GM18511 (cell line): ENCODE results near the gene CDH13.

Experiments
- ATAC-seq: cut with Tn5 transposase; IDR thresholded peaks from one replicate; pipeline ENCODE4 v1.9.1; 2021; ENCODE audit warnings: mild to moderate bottlenecking, moderate library complexity; ENCODE audit not compliant: unreplicated experiment

Gene CDH13

DNA sequence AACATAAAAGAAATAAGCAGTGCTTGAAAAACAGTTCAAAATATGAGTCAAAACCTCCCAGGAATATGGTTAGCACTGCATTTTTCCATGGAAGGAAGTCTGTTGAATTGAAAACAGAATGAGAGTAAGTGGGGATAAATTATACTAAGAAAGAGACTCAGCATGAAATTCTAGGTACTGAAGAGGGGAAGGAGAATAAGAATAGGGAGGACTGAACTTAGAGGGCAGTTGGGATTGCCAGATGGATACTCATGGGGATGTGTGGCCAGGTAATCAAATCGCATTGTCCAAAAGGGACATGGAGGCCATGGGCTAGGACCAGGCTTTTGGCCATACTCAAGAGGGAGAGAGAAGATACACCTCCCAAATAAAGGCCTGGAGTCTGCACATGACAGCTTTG lies 247.9 kb downstream of the CDH13 start:
- no peak for ATAC-seq

DNA sequence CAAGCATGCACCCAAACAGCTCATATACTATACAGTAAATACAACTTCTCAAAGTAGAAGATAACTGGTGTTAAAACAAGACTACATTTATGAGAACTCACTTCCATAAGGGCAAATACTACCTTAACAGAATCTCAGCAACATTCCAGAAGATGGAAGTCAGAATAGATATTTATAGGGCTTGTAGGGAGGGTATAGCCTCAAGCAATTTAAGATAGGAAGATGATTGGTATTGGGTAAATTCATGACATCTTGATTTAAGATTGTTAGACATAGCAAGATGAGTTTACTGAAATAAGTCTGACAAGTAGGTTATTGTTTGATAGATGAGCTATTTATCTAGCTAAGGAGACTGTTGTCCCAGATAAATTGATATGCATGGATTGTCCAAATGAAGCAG lies 250.2 kb downstream of the CDH13 start:
- ATAC-seq = no peak

DNA sequence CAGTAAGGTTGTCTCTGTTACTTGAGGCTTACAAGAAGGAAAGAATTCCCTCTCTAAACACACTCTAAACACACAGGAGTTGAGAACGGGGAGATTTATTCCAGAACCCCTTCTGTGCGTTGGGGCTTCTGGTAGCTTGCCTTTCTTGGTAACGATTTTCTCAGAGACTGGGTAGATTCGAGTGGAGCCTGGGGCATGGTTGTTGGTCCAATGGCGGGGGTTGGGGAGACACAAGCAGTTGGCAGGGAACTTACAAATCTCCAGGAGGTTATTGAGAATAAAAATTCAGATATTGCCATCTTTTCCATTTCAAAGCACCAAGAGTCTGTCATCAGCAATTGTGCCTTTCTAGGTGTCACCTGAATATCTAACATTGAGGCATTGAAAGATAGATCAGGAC lies 251.7 kb downstream of the CDH13 start:
- no peak for ATAC-seq

DNA sequence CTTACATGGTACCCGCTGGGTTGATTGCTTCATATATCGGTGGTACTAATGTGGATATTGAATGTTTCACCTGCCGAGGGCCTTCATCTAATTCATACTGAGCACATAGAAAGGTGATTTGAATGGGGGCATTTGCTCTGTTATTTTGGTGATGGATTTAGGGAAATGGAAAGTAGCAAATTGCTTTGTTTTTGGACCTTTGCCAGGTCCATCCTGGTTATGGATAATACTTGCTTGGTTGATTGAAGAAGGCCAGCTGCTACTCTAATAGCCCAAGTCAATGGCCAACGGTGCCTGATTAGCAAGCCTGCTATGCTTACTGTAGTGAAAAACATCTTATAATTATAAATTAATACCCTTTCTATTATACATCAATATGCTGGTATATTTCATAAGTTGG lies 253.6 kb downstream of the CDH13 start:
- ATAC-seq = no peak

DNA sequence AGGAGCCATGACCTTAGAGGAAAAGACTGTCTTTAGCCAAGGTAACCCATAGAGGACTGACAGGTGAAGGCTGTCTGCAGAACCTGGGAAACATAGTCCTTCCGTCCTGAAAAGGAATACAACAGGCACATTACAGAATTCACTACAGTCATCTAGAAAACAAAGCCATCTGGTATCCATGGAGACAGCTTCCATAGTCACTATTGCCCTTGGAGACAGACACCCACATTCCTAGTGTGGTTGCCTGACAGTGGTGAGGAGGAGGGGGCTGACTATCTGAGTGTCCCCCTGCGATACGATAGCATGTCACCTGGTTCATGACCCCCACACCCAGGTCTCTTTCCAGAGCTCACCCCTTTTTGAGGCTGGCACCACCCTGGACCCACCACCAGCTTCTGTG lies 254.7 kb downstream of the CDH13 start:
- ATAC-seq = no peak

DNA sequence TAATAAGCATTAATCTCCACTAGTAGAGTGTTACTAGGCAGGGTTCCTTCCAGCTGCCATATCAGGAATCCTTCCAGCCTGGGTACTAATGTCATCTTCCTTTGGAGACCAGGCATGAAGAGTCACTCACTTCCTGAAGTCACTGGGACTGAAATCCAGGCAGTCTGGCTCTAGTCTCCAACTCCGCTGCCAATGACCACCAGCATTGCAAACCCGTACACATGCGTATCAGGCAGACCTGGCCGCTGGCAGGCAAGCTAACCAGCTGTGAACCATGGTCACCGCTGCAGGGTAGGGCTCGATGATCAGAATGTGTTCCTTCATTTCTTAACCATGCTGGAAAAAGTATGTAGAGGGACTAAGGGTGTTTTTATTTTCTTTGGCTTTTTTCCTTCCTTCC lies 255.5 kb downstream of the CDH13 start:
- no peak for ATAC-seq

DNA sequence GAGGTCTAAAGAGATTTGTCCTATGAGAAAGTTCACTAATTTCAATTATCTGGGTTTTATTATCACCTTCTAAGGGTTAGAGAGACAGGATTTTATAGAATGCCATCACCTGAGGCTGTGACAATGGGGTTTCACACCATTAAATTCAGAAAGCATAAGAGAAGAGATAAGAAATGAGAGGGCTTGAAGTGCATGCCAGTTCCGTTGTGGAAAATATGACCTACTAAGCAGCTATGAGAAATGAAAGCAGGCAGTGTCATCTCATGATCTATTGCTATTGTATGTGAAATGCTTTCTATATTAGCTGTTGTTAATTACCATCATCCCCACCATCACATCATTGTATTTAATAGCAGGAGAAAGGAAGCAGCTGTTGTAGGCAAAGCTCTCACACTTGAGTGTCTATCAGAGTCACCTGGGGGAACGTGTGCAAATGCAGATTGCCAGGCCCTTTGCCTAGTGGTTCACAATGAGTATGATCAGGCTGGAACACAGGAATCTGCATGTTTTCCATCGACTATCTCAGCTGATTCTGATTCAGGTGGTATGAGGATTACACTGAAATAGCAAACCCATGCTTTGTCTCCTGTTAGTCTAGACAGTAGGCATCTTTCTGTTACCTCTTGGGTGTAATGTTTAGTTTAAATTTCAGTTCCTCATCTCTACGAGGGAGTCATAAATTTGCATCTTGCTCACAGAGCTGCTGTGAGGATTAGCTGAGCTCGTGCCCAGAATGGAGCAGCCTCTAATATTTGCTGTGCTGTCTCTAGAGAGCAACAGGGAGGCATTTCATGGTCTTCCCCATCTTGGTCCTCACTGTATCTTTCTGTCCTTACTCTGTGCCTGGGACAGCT lies 256.4 kb downstream of the CDH13 start:
- peak; percentile 72 for ATAC-seq

DNA sequence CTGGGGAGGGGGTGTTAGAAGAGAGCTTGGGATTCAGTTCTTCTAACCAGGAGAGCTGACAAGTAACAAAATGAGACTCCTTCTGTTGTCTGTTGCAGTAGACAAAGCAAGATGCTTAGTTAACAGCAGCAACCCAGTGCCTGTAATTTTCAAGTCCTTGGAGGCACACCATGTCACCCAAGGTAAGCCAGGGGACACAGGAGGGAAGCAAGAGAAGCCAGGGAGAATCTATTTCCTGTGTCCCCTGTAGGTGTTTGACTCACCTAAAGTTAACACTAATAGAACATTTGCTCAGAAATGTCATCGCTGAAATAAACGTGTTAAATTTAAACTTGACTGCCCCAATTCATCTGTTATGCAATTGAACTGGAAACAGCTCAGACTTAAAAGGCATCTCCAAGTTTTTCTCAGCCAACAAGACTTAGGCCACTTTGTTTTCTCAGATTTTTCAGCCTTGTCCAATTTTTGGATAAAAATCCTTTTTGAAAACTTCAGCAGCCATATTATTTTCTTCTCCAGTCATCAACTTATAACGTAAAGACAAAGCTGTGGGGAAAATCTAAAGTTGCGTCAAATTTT lies 257.6 kb downstream of the CDH13 start:
- no peak for ATAC-seq

DNA sequence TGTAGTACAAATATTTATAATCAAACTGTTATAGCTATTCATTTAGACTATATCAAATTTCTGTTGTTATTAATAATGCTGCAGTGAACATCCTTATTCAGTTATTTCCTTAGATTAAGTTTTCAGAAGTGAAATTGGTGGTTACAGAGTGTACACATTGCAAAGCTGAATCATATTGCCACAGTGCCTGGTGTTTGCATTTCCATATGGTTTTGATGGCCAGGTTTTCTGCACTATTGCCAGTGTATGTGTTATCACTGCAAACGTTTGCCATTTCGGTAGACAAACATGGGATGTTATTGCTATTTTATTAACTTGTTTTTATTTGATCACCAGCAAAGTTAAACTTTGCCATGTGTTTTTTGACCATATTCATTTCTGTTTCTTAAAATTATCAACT lies 259.4 kb downstream of the CDH13 start:
- no peak for ATAC-seq

DNA sequence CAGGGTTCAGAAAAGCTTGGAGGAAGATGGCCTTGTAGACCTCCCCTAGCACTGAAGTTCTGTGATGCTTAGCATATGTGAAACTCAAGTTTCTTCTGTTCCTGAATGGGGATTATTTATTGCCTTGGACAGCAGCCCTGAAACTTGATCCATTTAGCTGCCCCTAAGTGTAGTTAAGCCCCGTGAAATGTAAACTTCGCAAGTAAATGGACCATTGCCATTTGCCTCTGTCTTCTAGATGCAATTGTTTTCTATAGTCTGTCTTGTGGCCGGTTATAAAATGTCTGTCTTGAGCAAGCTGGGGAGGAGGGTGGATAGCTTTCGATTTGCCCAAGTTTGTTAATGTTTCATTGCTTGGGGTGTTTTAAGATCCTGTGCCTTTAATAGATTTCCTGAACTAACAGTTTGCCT lies 261.8 kb downstream of the CDH13 start:
- ATAC-seq = no peak

DNA sequence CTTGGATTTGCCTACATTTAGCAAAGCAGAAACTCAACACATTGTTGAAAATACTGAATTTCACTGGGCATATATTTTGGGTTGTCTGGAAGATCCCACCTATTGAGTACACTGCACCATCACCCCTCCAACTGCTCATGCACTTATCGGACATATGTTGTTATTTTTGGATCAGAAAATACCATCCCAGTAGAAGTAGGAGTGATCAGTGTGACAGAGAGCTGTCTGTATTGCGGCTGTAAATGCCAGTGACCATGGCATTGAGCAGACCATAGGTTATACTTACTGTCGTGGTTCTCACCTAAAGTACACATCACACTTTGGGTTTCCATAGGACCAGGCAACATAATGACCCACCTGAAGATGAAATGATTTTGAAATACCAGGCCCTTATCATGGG lies 264.7 kb downstream of the CDH13 start:
- ATAC-seq = no peak

DNA sequence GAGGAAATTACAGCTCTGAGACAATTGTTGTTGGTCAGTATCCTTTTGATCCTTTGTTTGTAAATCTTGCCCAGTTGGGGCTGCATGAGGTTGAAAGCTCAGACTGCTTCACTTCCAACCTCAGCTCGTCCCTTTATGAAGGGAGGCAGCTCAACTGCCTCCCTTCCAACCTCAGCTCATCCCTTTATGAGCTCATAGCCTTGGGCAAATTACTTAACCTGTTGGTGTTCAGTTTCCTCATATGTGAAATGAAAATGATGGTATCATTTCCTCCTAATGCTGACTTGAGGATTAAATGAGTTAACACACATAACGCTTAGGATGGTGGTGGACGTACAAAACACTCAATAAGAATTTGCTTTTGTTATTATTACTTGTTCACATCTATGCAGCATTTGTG lies 265.1 kb downstream of the CDH13 start:
- no peak for ATAC-seq

DNA sequence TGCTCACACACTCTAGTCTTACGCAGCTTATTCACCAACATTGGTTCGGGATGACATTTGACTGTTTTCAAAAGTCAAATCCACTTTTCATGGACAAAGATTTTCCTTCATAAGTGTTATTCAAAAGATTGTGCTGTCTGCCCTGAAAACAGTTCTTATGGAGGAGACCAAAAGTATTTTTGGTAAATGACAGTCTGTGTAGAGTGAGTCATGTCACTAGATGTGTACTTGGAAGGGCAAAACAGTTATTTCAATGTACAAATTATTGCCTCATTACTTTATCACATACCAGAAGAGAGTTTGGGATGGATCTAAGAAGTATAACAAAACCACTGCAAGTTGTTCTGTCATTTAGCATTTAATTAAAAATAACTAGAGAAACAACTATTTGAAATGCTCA lies 265.6 kb downstream of the CDH13 start:
- ATAC-seq = no peak

DNA sequence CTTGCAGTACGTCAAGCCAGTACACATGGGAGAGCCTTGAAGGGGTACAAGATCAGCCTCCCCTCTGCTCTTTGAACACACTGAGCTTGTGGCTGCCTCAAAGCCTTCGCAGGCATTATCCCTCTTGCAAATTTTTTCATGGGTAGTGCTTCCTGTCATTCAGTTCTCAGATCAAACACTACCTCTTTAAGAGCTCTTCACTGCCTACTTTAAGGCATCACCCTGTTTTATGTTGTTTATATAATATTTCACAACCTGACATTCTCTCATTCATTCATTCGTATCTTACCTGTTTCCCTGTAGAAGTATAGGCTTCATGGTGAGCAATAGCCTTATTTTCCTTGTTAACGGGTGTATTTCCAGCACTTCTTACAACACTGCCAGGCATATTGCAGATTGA lies 269.1 kb downstream of the CDH13 start:
- ATAC-seq = no peak

DNA sequence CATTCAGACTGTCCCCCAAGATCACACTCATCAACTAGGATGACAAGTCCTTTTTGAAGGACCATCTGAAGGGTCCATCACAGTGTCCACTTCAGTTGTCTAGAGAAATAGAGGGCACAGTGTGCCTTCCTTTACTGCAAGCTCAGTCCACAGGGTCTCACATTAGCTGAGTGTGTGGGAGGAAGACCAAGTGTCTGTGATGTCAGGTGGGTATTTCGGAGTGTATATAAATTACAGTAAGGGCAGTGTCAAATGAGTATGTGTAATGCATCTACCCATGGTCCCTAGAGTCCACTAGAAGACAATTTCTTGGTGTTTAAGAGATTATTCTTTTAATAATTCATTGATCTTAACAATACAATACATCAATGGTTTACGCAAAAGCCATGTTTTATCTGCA lies 272.2 kb downstream of the CDH13 start:
- no peak for ATAC-seq

DNA sequence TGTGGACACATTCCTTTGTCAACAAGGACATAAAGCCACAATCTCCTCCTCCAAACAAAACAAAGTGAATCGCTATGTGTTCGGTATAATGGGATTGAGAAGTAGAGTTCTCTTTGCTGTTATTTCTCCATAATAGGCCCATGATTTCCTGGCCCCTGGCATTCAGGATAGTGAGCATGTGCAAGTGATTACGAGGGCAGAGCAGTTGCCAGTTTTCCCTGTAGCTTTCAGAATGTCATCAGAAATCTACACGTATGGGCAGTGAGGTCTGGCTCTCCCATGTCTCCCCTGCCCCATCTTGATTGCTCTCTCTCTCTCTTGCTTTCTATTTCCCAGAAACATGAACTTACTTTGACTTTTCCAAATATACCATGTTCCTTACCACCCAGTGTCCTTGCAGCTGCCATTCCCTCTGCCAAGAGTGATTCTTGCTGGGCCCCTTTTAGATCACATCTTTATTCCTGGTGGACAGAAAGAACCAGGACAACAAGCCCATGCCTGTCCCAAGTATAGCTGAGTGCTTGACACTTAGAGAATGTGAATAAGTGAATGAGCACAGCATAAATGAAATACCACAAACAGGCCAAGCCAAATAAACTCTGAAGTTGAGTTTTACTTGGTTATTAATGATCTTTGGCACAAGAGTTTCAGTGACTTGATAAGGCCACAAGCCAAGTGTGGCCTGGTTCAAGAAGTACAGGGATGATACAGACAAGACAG lies 273.1 kb downstream of the CDH13 start:
- no peak for ATAC-seq

DNA sequence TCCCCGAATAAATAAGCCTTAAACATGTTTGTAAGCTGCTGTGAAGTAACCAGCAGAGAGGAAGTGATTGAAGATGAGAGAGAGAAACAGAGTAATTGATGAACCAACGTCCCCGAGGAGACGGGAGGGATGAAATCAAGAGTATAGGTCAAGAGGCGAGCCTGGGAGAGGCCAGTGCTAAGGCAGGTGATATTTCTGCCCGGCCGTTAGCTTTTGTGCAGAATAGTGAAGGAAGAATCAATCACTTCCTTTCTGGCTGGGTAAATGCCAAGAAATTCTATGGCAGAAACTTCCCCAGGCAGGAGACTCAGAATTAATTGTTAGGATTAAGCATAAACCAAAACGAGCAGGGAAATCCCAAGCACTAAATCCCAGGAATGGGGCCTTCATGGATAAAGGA lies 273.8 kb downstream of the CDH13 start:
- no peak for ATAC-seq

DNA sequence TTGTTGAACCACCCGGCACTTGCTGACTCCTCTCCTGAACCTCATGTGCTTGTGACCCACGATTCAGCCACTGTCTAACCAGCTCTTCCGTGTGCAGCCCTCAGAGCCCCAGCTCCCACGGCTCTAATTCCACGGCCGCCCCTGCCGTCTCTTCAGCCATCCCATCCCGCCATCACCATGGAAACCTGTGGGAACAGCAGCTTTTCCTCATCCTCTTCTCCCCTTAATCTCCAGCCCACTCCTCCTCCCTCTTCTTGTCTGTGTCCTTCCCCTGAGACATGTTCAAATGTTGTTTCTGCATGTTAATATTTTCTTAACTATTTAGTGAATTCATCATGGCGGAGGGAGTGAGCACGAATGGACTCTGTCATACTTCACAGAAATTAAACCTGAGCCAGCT lies 285.2 kb downstream of the CDH13 start:
- no peak for ATAC-seq

DNA sequence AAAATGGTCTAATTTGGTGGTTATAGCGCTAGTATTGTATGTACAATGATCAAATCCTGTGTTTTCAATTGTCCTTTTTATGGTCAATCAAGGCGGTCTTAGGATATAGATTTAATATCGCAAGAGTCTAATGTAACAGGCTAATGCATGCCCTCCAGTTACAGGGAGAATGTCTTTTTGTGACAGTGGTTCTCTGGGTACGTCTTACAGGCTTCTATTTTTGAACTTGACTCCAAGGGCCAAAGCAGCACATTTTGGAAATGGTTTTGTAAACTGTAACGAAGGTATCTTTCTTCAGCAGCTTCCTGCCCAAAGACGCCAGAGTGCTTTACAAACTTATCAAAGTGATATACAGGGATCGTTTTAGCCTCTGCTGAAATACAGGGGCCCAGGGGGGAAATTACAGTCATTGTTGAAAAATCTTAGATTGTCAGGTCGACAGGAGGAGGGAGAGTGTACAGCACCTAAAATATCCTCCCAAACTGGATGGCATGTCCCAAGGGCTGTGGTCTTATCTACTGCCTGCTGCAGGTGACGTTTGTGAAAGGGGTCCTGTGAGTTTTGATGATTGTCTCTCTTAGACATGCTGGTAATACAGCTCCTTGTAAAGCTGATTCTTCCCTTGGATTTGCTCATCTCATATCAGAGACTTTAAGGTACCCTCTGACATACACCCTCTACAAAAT lies 288.5 kb downstream of the CDH13 start:
- no peak for ATAC-seq

DNA sequence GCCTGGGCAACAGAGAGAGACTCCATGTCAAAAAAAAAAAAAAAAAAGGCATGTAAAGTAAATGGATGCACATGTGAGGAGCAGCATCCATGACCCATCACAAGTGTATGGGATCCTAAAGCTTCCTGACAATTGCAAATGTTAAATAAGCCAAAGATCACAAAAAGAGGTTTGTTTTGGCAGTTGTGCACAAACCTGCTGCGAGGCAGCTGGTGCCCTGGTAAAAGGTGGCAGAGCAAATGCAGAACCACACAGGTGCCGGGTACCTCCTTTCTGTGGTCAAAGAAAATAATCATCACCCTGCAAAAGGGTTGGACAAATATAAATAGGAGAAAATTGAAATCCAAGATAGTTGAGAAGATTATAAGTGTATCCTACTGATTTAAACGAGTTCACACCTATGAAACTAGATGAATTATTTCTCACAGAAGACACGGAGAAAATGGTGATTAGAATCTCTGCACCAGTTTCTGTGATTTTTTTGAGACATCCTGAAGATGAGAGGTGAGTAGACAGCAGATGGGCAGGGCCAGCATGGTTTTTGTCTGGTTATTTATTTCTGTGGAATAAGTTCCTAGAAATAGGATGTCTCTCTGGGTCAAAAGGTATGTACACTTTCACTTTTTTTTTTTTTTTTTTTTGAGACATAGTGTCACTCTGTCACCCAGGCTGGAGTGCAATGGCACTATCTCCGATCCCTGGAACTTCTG lies 291.3 kb downstream of the CDH13 start:
- no peak for ATAC-seq
